GM06990 (cell line): ENCODE results near the gene SLC52A1.

Source experiments
- DNase-seq: peaks from one replicate; pipeline ENCODE4 v3.0.0-alpha.2; 2011; ENCODE audit not compliant: insufficient read length; ENCODE audit errors: extremely low read depth
- H3K27me3 ChIP-seq: replicated peaks from 2 replicates; pipeline ENCODE4 v1.6.0; 2011; ENCODE audit warnings: low read length; ENCODE audit not compliant: control insufficient read depth, insufficient read depth
- H3K36me3 ChIP-seq: 2 replicates; pipeline ENCODE4 v1.5.1; 2011; ENCODE audit warnings: low read length; ENCODE audit not compliant: control insufficient read depth, insufficient read depth
- H3K4me3 ChIP-seq: replicated peaks from 2 replicates; pipeline ENCODE4 v1.5.1; 2011; ENCODE audit warnings: low read depth, mild to moderate bottlenecking, control low read depth, low read length
- CTCF ChIP-seq: IDR thresholded peaks from 2 replicates; pipeline ENCODE4 v1.5.1; 2011; ENCODE audit warnings: low read length, control low read depth, mild to moderate bottlenecking, inconsistent platforms; ENCODE audit not compliant: insufficient read depth, poor library complexity, severe bottlenecking

SLC52A1 gene

GRCh38 chr17:5047446-5047845 is 12.2 kb upstream of the SLC52A1 start:
- TF ChIP-seq CTCF = no peak
- no peaks in the 10 kb centered on the region for H3K27me3 ChIP-seq
- DNase-seq = no peak
- no peak overlapping the region for H3K4me3 ChIP-seq
- H3K36me3 ChIP-seq = no peaks in the 10 kb centered on the region

GRCh38 chr17:5045496-5045895 is 10.3 kb upstream of the SLC52A1 start:
- Histone ChIP-seq H3K4me3 (no peak overlapping the region), H3K36me3 (no peaks in the 10 kb centered on the region), H3K27me3 (no peaks in the 10 kb centered on the region)
- no peak for DNase-seq
- no peak for TF ChIP-seq CTCF

GRCh38 chr17:5044630-5045029 is 9.4 kb upstream of the SLC52A1 start:
- Histone ChIP-seq H3K27me3 (no peaks in the 10 kb centered on the region), H3K36me3 (no peaks in the 10 kb centered on the region), H3K4me3 (no peak overlapping the region)
- TF ChIP-seq CTCF = no peak
- DNase-seq = no peak

GRCh38 chr17:5043524-5043923 is 8.3 kb upstream of the SLC52A1 start:
- no peak for DNase-seq
- Histone ChIP-seq H3K4me3 (no peak overlapping the region), H3K36me3 (no peaks in the 10 kb centered on the region)

GRCh38 chr17:5042157-5043022 is 7.2 kb upstream of the SLC52A1 start:
- H3K36me3 ChIP-seq = no peaks in the 10 kb centered on the region
- DNase-seq = no peak
- no peak overlapping the region for H3K4me3 ChIP-seq
- H3K27me3 ChIP-seq = no peaks in the 10 kb centered on the region
- no peak for TF ChIP-seq CTCF

More at GRCh38 chr17:5043524-5043923, 8.3 kb upstream of the SLC52A1 start:
- H3K27me3 ChIP-seq = no peaks in the 10 kb centered on the region
- TF ChIP-seq CTCF = no peak
